Fibroblast of lung (primary cell): ENCODE data around the gene ZNF653.

Source experiments
- CTCF ChIP-seq, 2 donors: IDR thresholded peaks in 1 of 2; conservative IDR thresholded peaks in 1 of 2; 1 replicate in 1 of 2; 2 replicates in 1 of 2; pipeline ENCODE4 v1.5.1; 2011 to 2012; ENCODE audit warnings: low read length in 2 of 2, control low read depth in 1 of 2, inconsistent platforms in 1 of 2, low read depth in 1 of 2, mild to moderate bottlenecking in 1 of 2
- EZH2 ChIP-seq: IDR thresholded peaks from 2 replicates; pipeline ENCODE4 v1.5.1; 2012; ENCODE audit warnings: low read length, control low read depth, mild to moderate bottlenecking; ENCODE audit errors: missing control alignments

GRCh38 chr19:11465600-11465999 lies 40.0 kb downstream of the ZNF653 start:
- TF ChIP-seq EZH2 (no peak), CTCF (conservative IDR thresholded peaks at IDR 0.05 in 1 of 2, IDR thresholded peaks at IDR 0.05 in 1 of 2; ENCODE audit: low read depth in 1 of 2, low read length in 2 of 2) (no peak)
